ENCODE measurements around the gene ADARB1.

DNA sequence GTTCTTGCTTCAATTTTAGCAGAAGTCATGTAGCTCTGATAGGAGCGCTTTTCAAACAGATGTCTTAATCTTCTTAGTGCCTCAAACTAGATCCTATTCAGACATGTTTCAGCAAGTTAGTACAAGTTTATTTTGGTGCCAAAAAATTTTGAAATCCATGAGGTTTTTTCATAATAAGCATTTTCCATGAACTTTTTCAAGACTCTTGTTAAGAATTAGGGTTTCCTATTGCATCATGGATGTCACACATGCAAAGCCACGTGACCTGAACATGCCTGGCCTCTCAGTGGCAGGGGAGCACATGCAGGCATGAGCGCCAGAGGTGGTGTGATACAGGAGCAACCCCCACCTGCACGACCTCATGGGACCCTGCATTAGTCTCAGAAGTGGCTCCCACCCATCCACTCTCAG lies 145.7 kb downstream of the ADARB1 start:
- TF ChIP-seq EZH2 (IDR thresholded peaks at IDR 0.05), result no peak
- TF ChIP-seq, protein P1, sequence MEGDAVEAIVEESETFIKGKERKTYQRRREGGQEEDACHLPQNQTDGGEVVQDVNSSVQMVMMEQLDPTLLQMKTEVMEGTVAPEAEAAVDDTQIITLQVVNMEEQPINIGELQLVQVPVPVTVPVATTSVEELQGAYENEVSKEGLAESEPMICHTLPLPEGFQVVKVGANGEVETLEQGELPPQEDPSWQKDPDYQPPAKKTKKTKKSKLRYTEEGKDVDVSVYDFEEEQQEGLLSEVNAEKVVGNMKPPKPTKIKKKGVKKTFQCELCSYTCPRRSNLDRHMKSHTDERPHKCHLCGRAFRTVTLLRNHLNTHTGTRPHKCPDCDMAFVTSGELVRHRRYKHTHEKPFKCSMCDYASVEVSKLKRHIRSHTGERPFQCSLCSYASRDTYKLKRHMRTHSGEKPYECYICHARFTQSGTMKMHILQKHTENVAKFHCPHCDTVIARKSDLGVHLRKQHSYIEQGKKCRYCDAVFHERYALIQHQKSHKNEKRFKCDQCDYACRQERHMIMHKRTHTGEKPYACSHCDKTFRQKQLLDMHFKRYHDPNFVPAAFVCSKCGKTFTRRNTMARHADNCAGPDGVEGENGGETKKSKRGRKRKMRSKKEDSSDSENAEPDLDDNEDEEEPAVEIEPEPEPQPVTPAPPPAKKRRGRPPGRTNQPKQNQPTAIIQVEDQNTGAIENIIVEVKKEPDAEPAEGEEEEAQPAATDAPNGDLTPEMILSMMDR (IDR thresholded peaks at IDR 0.05), result no peak
